ENCODE measurements around the gene OR7A10. TPM values are rescaled to one million over a fixed set of nuclear protein-coding genes. Genes with fewer than 3 reads are reported as not detected.

OR7A10 gene
- not detected for total RNA-seq
- polyA plus RNA-seq, result not detected

GRCh38 chr19:14848822-14849221, at the start of gene OR7A10:
OR7A10 (minus strand) TSS chr19:14848922; CDS start chr19:14841877, 7,045 bp downstream.
- TF ChIP-seq CTCF (IDR thresholded peaks at IDR 0.05), result no peak
- Histone ChIP-seq H3K27ac (no peak within 1 kb of the TSS), H3K36me3 (no peaks in the 10 kb centered on the region), H3K4me3 (no peak within 1 kb of the TSS), H3K4me1 (no peaks in the 10 kb centered on the region), H3K27me3 (peaks cover 0 to 8% (median 0%) of the 10 kb centered on the region in 4 donors), H3K9me3 (no peaks in the 10 kb centered on the region)
- intact Hi-C loops (cut with DNase I), result no loop called here
- DNase-seq, result no peak
- ATAC-seq, result no peak
- no peak for FAIRE-seq
- WGBS, 2 donors, result 50 to 63% methylated on average over 5 of the region's 5 CpGs

- FAIRE-seq, result no peak
- ATAC-seq, result peak in 2 of 4 donors; percentile 44 to 49
Observed at GRCh38 chr19:14890643-14891379, 42.1 kb upstream of the OR7A10 start.

DNA sequence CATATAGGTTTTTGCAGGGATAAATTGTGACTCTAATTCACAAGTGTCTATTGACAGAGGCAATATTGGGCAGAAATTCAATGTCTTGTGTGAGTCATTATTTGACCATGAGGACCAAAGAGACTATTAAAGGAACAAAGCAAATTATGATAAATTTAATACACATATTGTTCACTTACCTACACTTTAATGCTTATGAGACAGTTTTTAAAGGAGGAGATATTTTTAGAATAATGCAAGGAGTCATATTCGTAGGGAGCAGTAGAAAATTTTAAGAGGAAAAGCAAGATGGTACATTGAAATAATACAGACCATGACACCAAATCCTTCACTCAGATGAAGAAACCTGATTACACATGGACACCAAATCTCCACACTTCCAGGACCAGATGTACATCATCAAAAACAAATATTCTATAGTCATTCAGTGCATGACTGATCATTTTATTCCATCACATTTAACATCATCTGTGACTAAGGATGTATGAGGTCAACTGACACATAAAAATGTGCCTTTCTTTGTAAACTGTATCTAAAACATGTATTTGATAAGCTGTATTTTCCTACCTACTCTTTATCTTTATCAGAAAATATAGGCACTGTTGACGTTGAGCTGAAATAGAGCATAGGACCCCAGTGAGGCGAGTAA, 41.4 kb upstream of the OR7A10 start:
- H3K9me3 ChIP-seq, result no peaks in the 10 kb centered on the region
- 57 to 60% methylated on average over 3 of the region's 3 CpGs for WGBS, 2 donors
- no peak overlapping the region for H3K4me3 ChIP-seq
- ATAC-seq, result no peak
- H3K36me3 ChIP-seq, result no peaks in the 10 kb centered on the region
- no peak overlapping the region for H3K27ac ChIP-seq
- intact Hi-C loops (cut with DNase I), result loop anchor here in 1 of 3 donors (10.0 kb wide), 1 partner anchor 315 kb away; the partner anchor contains the start of gene NDUFB7
- TF ChIP-seq CTCF (IDR thresholded peaks at IDR 0.05), result no peak
- no peak for DNase-seq
- H3K27me3 ChIP-seq, result no peaks in the 10 kb centered on the region
- no peak for FAIRE-seq
- H3K4me1 ChIP-seq, result peaks cover 0 to 5% (median 5%) of the 10 kb centered on the region in 3 donors

More at GRCh38 chr19:14890643-14891379, 42.1 kb upstream of the OR7A10 start:
- intact Hi-C loops (cut with DNase I), result loop anchor here in 1 of 3 donors (10.0 kb wide), 1 partner anchor 316 kb away; the partner anchor contains the start of gene NDUFB7
- TF ChIP-seq CTCF (IDR thresholded peaks at IDR 0.05), result no peak
- DNase-seq, result peak in 1 of 6 donors; percentile 13
- Histone ChIP-seq H3K36me3 (no peaks in the 10 kb centered on the region), H3K27ac (no peak overlapping the region), H3K27me3 (no peaks in the 10 kb centered on the region), H3K4me3 (no peak overlapping the region), H3K4me1 (peaks cover 0 to 5% (median 5%) of the 10 kb centered on the region in 3 donors), H3K9me3 (no peaks in the 10 kb centered on the region)
- WGBS, 2 donors, result 44% methylated on average over 10 of the region's 10 CpGs

- Histone ChIP-seq H3K27ac (no peak within 1 kb of the TSS), H3K4me3 (no peak within 1 kb of the TSS), H3K27me3 (peaks cover 0 to 8% (median 0%) of the 10 kb centered on the region in 4 donors), H3K36me3 (no peaks in the 10 kb centered on the region), H3K4me1 (peaks cover 0 to 5% (median 5%) of the 10 kb centered on the region in 3 donors), H3K9me3 (no peaks in the 10 kb centered on the region)
- ATAC-seq (no peak), DNase-seq (no peak), FAIRE-seq (no peak)
- 28 to 42% methylated on average over 4 of the region's 4 CpGs for WGBS, 2 donors
- no peak for TF ChIP-seq CTCF (IDR thresholded peaks at IDR 0.05)
- intact Hi-C loops (cut with DNase I), result no loop called here
Observed at GRCh38 chr19:14886032-14886431, 37.3 kb upstream of the OR7A10 start, which contains the start of gene OR7A17. OR7A17 (minus strand) TSS chr19:14886132; CDS start chr19:14881355, 4,777 bp downstream.
